Osteocyte (in vitro differentiated cells): ENCODE data around the gene CREB5. TPM values are rescaled to one million over a fixed set of nuclear protein-coding genes. Genes with fewer than 3 reads are reported as not detected.

Source experiments
- DNase-seq: peaks from one replicate; pipeline ENCODE4 v3.0.0; 2021; ENCODE audit warnings: mixed read lengths; ENCODE audit not compliant: unreplicated experiment; ENCODE audit errors: extremely low spot score
- H3K27ac Mint-ChIP-seq: one replicate; pipeline ENCODE4 v1.8.0; 2021; ENCODE audit warnings: mild to moderate bottlenecking, mixed read lengths; ENCODE audit not compliant: unreplicated experiment
- H3K27me3 Mint-ChIP-seq: one replicate; pipeline ENCODE4 v1.8.0; 2021; ENCODE audit warnings: mixed read lengths; ENCODE audit not compliant: unreplicated experiment
- H3K36me3 Mint-ChIP-seq: one replicate; pipeline ENCODE4 v1.8.0; 2021; ENCODE audit warnings: mixed read lengths; ENCODE audit not compliant: unreplicated experiment
- H3K4me1 Mint-ChIP-seq: one replicate; pipeline ENCODE4 v1.8.0; 2021; ENCODE audit warnings: mixed read lengths; ENCODE audit not compliant: unreplicated experiment
- H3K4me3 Mint-ChIP-seq: one replicate; pipeline ENCODE4 v1.8.0; 2021; ENCODE audit warnings: mild to moderate bottlenecking, moderate library complexity, mixed read lengths; ENCODE audit not compliant: unreplicated experiment
- H3K9me3 Mint-ChIP-seq: one replicate; pipeline ENCODE4 v1.8.0; 2021; ENCODE audit warnings: mixed read lengths; ENCODE audit not compliant: unreplicated experiment
- CTCF ChIP-seq: fragments of 200-600 bp; sonication (generic); IDR thresholded peaks from 2 replicates; pipeline ENCODE4 v1.5.0; 2021; ENCODE audit warnings: antibody characterized with exemption, mild to moderate bottlenecking, moderate library complexity
- total RNA-seq: library from RNA; stranded (reverse); gene quantifications from 2 replicates; pipeline ENCODE4 v1.2.1, GENCODE V29; 2021

Gene CREB5
- total RNA-seq, 1 donor from 2014 or later: 7.5 TPM

- peaks cover 2% of the 10 kb centered on the region for H3K4me1 Mint-ChIP-seq
- DNase-seq: no peak
- no peak overlapping the region for H3K27ac Mint-ChIP-seq
- H3K27me3 Mint-ChIP-seq: no peaks in the 10 kb centered on the region
- no peak for TF ChIP-seq CTCF
- H3K9me3 Mint-ChIP-seq: no peaks in the 10 kb centered on the region
- no peak overlapping the region for H3K4me3 Mint-ChIP-seq
- no peaks in the 10 kb centered on the region for H3K36me3 Mint-ChIP-seq
Observed at GRCh38 chr7:28872226-28872625, 459.9 kb downstream of the CREB5 start.

DNA sequence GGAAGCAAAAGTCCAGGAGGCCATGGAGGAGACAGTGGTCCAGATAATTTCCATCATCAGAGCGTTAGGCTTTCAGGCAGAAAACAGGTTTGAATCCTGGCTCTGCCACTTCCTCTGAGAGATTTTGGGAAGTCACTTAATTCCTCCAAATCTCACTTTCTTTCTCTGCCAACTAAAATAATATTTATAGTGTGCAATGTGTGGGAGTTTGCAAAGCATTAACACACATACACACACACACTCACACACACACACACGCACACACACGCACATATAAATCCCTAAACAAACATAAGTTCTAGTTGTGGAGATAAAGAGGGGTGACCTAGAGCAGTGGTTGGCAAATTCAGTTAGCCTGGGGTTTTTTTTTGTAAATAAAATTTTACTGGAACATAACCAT, 461.0 kb downstream of the CREB5 start:
- peaks cover 9% of the 10 kb centered on the region for H3K27me3 Mint-ChIP-seq
- H3K27ac Mint-ChIP-seq: no peak overlapping the region
- H3K4me1 Mint-ChIP-seq: peaks cover 1% of the 10 kb centered on the region
- H3K36me3 Mint-ChIP-seq: no peaks in the 10 kb centered on the region
- no peaks in the 10 kb centered on the region for H3K9me3 Mint-ChIP-seq
- H3K4me3 Mint-ChIP-seq: no peak overlapping the region
- DNase-seq: no peak
- no peak for TF ChIP-seq CTCF

DNA sequence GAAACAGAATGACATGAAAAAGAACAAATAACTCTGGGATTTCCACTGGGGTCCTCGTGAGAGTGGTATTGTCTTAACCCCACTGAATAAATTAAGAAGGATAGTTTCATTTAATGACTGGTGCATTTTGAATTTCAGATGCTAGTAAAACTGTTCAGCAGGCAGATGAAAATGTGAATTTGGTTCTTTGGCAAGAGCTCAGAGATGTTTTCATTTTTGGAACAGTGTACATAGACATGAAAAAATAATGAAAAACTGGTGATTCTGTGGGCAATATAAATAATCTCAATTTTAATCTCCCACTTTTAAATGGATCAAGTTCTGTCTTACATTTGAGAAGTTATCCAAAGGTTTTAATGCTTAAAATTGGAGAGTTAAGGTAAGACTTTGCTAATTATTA, 461.7 kb downstream of the CREB5 start:
- H3K27me3 Mint-ChIP-seq: peaks cover 11% of the 10 kb centered on the region
- H3K36me3 Mint-ChIP-seq: no peaks in the 10 kb centered on the region
- no peaks in the 10 kb centered on the region for H3K9me3 Mint-ChIP-seq
- DNase-seq: no peak
- H3K4me1 Mint-ChIP-seq: peaks cover 1% of the 10 kb centered on the region
- no peak overlapping the region for H3K4me3 Mint-ChIP-seq
- TF ChIP-seq CTCF: no peak
- H3K27ac Mint-ChIP-seq: no peak overlapping the region

Other genes starting within 250 kb of the CREB5 start
- 17.2 and 19.8 TPM in 2 replicates for gene JAZF1, start 231.7 kb upstream of the CREB5 start, total RNA-seq